Head of caudate nucleus (tissue), 42 donors: ENCODE results near the gene PRRT1B.

Source experiments
- DNase-seq, 42 donors: peaks; one replicate each; pipeline versions ENCODE4 v3.0.0 to v3.0.0-alpha.2; 2020 to 2021; ENCODE audit warnings: mixed read lengths in 7 of 42
- intact Hi-C: fragments of 100-400 bp; cut with DNase I; formaldehyde crosslinking; loops from one replicate; pipeline ENCODE4 v1.15.0; 2022

Gene PRRT1B

GRCh38 chr9:131574730-131575640, 29.7 kb downstream of the PRRT1B start:
- intact Hi-C loops = no loop called here
- DNase-seq = no peak

GRCh38 chr9:131575946-131576853, 30.9 kb downstream of the PRRT1B start:
- DNase-seq = no peak
- intact Hi-C loops = no loop called here

GRCh38 chr9:131577005-131578000, 32.0 kb downstream of the PRRT1B start:
- intact Hi-C loops = no loop called here
- no peak for DNase-seq

GRCh38 chr9:131578021-131578420, 32.7 kb downstream of the PRRT1B start:
- intact Hi-C loops = no loop called here
- DNase-seq = no peak

GRCh38 chr9:131578731-131579504, 33.6 kb downstream of the PRRT1B start:
- DNase-seq = peak in 21 of 42 donors; percentile 30 to 71 (median 50)

GRCh38 chr9:131579789-131580211, 34.5 kb downstream of the PRRT1B start:
- peak in 17 of 42 donors; percentile 23 to 56 (median 38) for DNase-seq
- intact Hi-C loops = no loop called here

More at GRCh38 chr9:131578731-131579504, 33.6 kb downstream of the PRRT1B start:
- intact Hi-C loops = no loop called here

- intact Hi-C loops = no loop called here
These were observed 35.0 kb downstream of the PRRT1B start for GRCh38 chr9:131580358-131580757.

GRCh38 chr9:131582056-131582455, 36.7 kb downstream of the PRRT1B start:
- no peak for DNase-seq
- intact Hi-C loops = no loop called here

More at GRCh38 chr9:131580358-131580757, 35.0 kb downstream of the PRRT1B start:
- DNase-seq = peak in 1 of 42 donors; percentile 18

- intact Hi-C loops = no loop called here
- DNase-seq = peak in 1 of 42 donors; percentile 23
These were observed 37.4 kb downstream of the PRRT1B start for GRCh38 chr9:131582466-131583336.

GRCh38 chr9:131583337-131583645, 38.0 kb downstream of the PRRT1B start:
- peak in 1 of 42 donors; percentile 16 for DNase-seq
- intact Hi-C loops = no loop called here

- DNase-seq = peak in 1 of 42 donors; percentile 23
- intact Hi-C loops = no loop called here
These were observed 38.7 kb downstream of the PRRT1B start for GRCh38 chr9:131583836-131584555.

GRCh38 chr9:131584858-131585257, 39.5 kb downstream of the PRRT1B start:
- DNase-seq = peak in 1 of 42 donors; percentile 19
- intact Hi-C loops = no loop called here

- intact Hi-C loops = no loop called here
- DNase-seq = peak in 2 of 42 donors; percentile 36 to 47
These were observed 40.1 kb downstream of the PRRT1B start for GRCh38 chr9:131585375-131585774.

GRCh38 chr9:131587331-131587730, 42.0 kb downstream of the PRRT1B start:
- peak in 1 of 42 donors; percentile 25 for DNase-seq
- intact Hi-C loops = no loop called here

- DNase-seq = no peak
- intact Hi-C loops = no loop called here
These were observed 42.6 kb downstream of the PRRT1B start for GRCh38 chr9:131587906-131588305.

GRCh38 chr9:131588396-131588795, 43.1 kb downstream of the PRRT1B start:
- DNase-seq = no peak

More at GRCh38 chr9:131588396-131588795, 43.1 kb downstream of the PRRT1B start:
- intact Hi-C loops = no loop called here
